ENCODE data around the gene RBM15.

- TF ChIP-seq CTCF (IDR thresholded peaks at IDR 0.05) (no peak), POLR2A (IDR thresholded peaks at IDR 0.05) (no peak)
Observed at GRCh38 chr1:110370827-110371226, 31.6 kb downstream of the RBM15 start.
